GM12872 (cell line): ENCODE measurements around the gene PLLP.

ENCODE experiments used
- CTCF ChIP-seq: IDR thresholded peaks from 3 replicates; pipeline ENCODE4 v1.5.1; 2011; ENCODE audit warnings: low read depth, mild to moderate bottlenecking, low read length, moderate library complexity; ENCODE audit not compliant: insufficient read depth

The PLLP gene

GRCh38 chr16:57278494-57278893 lies 6.0 kb downstream of the PLLP start:
- TF ChIP-seq CTCF, result no peak

GRCh38 chr16:57277586-57277985 lies 6.9 kb downstream of the PLLP start:
- TF ChIP-seq CTCF, result no peak

GRCh38 chr16:57276596-57276995 lies 7.9 kb downstream of the PLLP start:
- TF ChIP-seq CTCF, result no peak

- no peak for TF ChIP-seq CTCF
These were observed 10.6 kb downstream of the PLLP start for GRCh38 chr16:57273826-57274225.

GRCh38 chr16:57273359-57273758 lies 11.1 kb downstream of the PLLP start:
- no peak for TF ChIP-seq CTCF

DNA sequence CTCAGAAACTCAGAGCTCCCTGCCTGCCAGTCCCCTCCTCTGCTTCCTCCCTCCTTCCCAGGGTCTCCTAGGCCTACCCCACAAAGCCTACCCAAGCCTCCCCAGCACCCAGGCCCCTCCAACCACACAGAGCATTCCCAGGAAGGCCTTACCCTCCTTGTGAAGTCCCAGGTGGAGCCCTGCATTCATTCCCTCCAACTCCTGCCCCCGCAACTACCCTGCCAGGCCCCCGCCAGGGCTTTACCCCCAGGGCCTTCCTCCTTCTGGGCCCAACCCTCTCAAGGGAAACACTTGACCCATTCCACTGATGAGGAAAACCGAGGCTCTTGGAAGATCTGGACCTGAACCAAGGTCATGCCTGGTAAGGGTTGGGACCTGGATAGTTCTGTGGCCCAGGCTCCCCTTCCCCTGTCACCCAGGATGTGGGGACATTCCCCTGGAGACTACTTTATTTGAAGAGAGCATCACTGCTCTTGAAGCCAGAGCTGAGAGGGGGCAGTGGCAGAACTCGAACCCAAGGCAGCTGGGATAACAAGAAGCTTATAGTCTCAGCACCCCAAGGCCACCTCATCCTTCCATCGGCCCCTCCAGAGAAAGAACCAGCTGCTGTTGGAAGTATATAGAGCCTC lies 12.5 kb downstream of the PLLP start:
- no peak for TF ChIP-seq CTCF

DNA sequence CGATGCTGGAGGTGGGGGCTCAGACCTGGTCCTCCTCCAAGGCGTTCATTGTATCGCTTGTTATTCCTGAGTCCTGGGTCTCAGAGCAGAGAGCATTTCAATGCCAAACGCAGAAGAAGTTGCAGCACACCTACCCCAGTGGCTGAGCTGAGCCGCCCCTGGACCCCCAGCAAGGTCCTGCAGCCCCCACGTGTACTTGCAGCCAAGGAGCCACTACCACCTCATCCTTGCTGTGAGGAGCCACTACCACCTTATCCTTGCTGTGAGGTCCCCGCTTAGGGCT lies 13.5 kb downstream of the PLLP start:
- TF ChIP-seq CTCF, result no peak
